Right lobe of liver (tissue), 4 donors: Measurements from ENCODE around the gene XPO1.
"Not testable (repeated sequence)": the region's sequence is repeated elsewhere in the genome, so short reads cannot be mapped to it uniquely, and the experiment has no call there.

Source experiments
- CTCF ChIP-seq, 4 donors: fragments of 200-600 bp in 3 of 4; fragments of 450-650 bp in 1 of 4; IDR thresholded peaks; one replicate each; pipeline versions ENCODE4 v1.5.1 to v1.8.0; 2016 to 2022; ENCODE audit warnings: antibody characterized with exemption in 4 of 4, mild to moderate bottlenecking in 2 of 4
- POLR2A ChIP-seq: fragments of 450-650 bp; IDR thresholded peaks from one replicate; pipeline ENCODE4 v1.6.1; 2017; ENCODE audit warnings: antibody characterized with exemption, mild to moderate bottlenecking
- donor health status: DM: no; HTN: no; CAD: no.
- donor health status: DM: no; HTN: no; CAD: no.
- donor health status: DM: no; HTN: yes; CAD: no.

- not testable (repeated sequence) for TF ChIP-seq CTCF (IDR thresholded peaks at IDR 0.05); POLR2A
Measured at GRCh38 chr2:61586928-61587327, 48.8 kb upstream of the XPO1 start.
